Panc1 (cell line): Measurements from ENCODE around the gene DHH. TPM values are rescaled to one million over a fixed set of nuclear protein-coding genes. Genes with fewer than 3 reads are reported as not detected.

Source experiments
- ATAC-seq: fragments of 200-7000 bp; cut with Tn5 transposase; 2 replicates; pipeline ENCODE4 v1.9.1; 2020; ENCODE audit warnings: mild to moderate bottlenecking, moderate library complexity
- BruUV-seq: library from RNA; stranded (reverse); fragments of 400-500 nt; replicated peaks from 2 replicates; lab custom pipeline; 2021; lab: Mats Ljungman, UMichigan
- CTCF ChIA-PET: fragments of 300-600 bp; sonication (Branson Sonifier 250); formaldehyde crosslinking; loops from one replicate; lab custom pipeline; 2022; ENCODE audit warnings: antibody characterized with exemption; lab: Charles Lee
- POLR2A ChIA-PET: fragments of 300-600 bp; sonication (Branson Sonifier 250); formaldehyde crosslinking; loops from one replicate; lab custom pipeline; 2022; ENCODE audit warnings: antibody characterized with exemption; lab: Charles Lee
- DNase-seq: peaks from one replicate; pipeline ENCODE4 v3.0.0-alpha.2; 2010; ENCODE audit warnings: low read depth, low spot score
- H3K27ac ChIP-seq: 2 replicates; pipeline ENCODE4 v1.5.1; 2011; ENCODE audit warnings: mild to moderate bottlenecking, low read length, inconsistent platforms
- H3K27me3 ChIP-seq: fragments of 200-500 bp; sonication (Bioruptor generic); 2 replicates; pipeline ENCODE4 v1.6.0; 2014; ENCODE audit warnings: low read length, inconsistent platforms; ENCODE audit not compliant: control insufficient read depth, insufficient read depth
- H3K36me3 ChIP-seq: fragments of 200-500 bp; sonication (Bioruptor generic); 2 replicates; pipeline ENCODE4 v1.5.1; 2014; ENCODE audit warnings: inconsistent platforms, mild to moderate bottlenecking, low read length, moderate library complexity; ENCODE audit not compliant: control insufficient read depth, insufficient read depth
- H3K4me1 ChIP-seq: 2 replicates; pipeline ENCODE4 v1.5.1; 2011; ENCODE audit warnings: inconsistent platforms, mild to moderate bottlenecking, low read length, moderate library complexity; ENCODE audit not compliant: control insufficient read depth, insufficient read depth
- H3K4me3 ChIP-seq, 2 experiments: 2 replicates each; pipeline ENCODE4 v1.5.1; 2011 to 2012; ENCODE audit warnings: low read depth in 2 of 2, low read length in 2 of 2, mild to moderate bottlenecking in 2 of 2, inconsistent platforms in 1 of 2, moderate library complexity in 1 of 2
- H3K9me3 ChIP-seq: fragments of 200-500 bp; sonication (Bioruptor generic); 2 replicates; pipeline ENCODE4 v1.5.1; 2014; ENCODE audit warnings: low read depth, mild to moderate bottlenecking, inconsistent platforms, low read length, moderate library complexity; ENCODE audit not compliant: control insufficient read depth, insufficient read depth
- POLR2AphosphoS5 ChIP-seq: IDR thresholded peaks from 2 replicates; pipeline ENCODE4 v1.6.1; 2012; ENCODE audit warnings: mild to moderate bottlenecking, low read depth, low read length, moderate library complexity
- SIN3A ChIP-seq: IDR thresholded peaks from 2 replicates; pipeline ENCODE4 v1.6.1; 2012; ENCODE audit warnings: low read depth, mild to moderate bottlenecking, low read length, moderate library complexity, borderline replicate concordance; ENCODE audit not compliant: insufficient read depth
- TCF7L2 ChIP-seq: IDR thresholded peaks from 2 replicates; pipeline ENCODE4 v1.6.1; 2011; ENCODE audit warnings: mild to moderate bottlenecking, low read depth, low read length, inconsistent platforms
- in situ Hi-C: cut with HindIII; loops from 2 replicates; pipeline ENCODE4 v1.10.0; 2016; ENCODE audit warnings: low sequenced_read_pairs, low pct_unique_long_range_greater_than_20kb
- intact Hi-C: fragments of 100-400 bp; cut with micrococcal nuclease; formaldehyde crosslinking; loops from one replicate; pipeline ENCODE4 v1.10.0; 2022; ENCODE audit not compliant: unreplicated experiment
- total RNA-seq: library from RNA; stranded (reverse); gene quantifications from one replicate; pipeline ENCODE4 v1.2.1, GENCODE V29; 2021; ENCODE audit not compliant: unreplicated experiment
- TF ChIP-seq, protein P1 (sequence below), 2 experiments: IDR thresholded peaks; 2 replicates each; pipeline ENCODE4 v1.6.1; 2011 to 2012; ENCODE audit warnings: low read depth in 2 of 2, control low read depth in 1 of 2, low read length in 1 of 2, mild to moderate bottlenecking in 1 of 2, moderate library complexity in 1 of 2; ENCODE audit not compliant: insufficient read depth in 1 of 2
- TF ChIP-seq, protein P2 (sequence below): fragments of 450-650 bp; IDR thresholded peaks from 2 replicates; pipeline ENCODE4 v1.5.1; 2017; ENCODE audit warnings: mild to moderate bottlenecking

Gene DHH
- total RNA-seq, 1 experiment from 2014 or later, result 1.9 TPM

DNA sequence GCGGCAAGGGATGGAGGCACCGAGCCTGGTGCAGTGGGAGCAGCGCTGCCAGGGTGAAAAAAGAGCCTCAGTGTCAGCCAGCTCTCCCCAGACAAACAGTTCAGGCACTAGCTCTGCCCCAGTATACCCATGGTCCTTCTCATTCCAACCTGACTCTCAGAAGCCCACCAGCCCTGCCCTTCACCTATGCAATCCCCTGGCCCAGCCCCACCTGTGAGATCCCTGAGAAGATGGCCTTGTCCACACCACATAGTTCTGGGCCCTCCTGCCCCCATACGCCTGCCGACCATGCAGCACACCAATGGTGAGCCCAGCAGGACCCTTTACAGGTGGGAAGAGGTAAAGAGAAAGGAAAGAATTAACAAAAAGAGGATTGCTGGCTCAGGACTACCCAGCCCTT is 40.5 kb downstream of the DHH start:
- ChIA-PET POLR2A (no interaction called here), CTCF (no interaction called here)
- ATAC-seq (no peak), DNase-seq (no peak)
- TF ChIP-seq SIN3A, result no peak
- TF ChIP-seq, protein P1, sequence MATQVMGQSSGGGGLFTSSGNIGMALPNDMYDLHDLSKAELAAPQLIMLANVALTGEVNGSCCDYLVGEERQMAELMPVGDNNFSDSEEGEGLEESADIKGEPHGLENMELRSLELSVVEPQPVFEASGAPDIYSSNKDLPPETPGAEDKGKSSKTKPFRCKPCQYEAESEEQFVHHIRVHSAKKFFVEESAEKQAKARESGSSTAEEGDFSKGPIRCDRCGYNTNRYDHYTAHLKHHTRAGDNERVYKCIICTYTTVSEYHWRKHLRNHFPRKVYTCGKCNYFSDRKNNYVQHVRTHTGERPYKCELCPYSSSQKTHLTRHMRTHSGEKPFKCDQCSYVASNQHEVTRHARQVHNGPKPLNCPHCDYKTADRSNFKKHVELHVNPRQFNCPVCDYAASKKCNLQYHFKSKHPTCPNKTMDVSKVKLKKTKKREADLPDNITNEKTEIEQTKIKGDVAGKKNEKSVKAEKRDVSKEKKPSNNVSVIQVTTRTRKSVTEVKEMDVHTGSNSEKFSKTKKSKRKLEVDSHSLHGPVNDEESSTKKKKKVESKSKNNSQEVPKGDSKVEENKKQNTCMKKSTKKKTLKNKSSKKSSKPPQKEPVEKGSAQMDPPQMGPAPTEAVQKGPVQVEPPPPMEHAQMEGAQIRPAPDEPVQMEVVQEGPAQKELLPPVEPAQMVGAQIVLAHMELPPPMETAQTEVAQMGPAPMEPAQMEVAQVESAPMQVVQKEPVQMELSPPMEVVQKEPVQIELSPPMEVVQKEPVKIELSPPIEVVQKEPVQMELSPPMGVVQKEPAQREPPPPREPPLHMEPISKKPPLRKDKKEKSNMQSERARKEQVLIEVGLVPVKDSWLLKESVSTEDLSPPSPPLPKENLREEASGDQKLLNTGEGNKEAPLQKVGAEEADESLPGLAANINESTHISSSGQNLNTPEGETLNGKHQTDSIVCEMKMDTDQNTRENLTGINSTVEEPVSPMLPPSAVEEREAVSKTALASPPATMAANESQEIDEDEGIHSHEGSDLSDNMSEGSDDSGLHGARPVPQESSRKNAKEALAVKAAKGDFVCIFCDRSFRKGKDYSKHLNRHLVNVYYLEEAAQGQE (IDR thresholded peaks at IDR 0.05; ENCODE audit: insufficient read depth in 1 of 2, low read depth in 2 of 2, low read length in 1 of 2), result no peak
- TF ChIP-seq POLR2AphosphoS5, result no peak
- TF ChIP-seq TCF7L2, result no peak
- TF ChIP-seq, protein P2, sequence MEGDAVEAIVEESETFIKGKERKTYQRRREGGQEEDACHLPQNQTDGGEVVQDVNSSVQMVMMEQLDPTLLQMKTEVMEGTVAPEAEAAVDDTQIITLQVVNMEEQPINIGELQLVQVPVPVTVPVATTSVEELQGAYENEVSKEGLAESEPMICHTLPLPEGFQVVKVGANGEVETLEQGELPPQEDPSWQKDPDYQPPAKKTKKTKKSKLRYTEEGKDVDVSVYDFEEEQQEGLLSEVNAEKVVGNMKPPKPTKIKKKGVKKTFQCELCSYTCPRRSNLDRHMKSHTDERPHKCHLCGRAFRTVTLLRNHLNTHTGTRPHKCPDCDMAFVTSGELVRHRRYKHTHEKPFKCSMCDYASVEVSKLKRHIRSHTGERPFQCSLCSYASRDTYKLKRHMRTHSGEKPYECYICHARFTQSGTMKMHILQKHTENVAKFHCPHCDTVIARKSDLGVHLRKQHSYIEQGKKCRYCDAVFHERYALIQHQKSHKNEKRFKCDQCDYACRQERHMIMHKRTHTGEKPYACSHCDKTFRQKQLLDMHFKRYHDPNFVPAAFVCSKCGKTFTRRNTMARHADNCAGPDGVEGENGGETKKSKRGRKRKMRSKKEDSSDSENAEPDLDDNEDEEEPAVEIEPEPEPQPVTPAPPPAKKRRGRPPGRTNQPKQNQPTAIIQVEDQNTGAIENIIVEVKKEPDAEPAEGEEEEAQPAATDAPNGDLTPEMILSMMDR, result no peak
- in situ Hi-C loops (no loop called here), intact Hi-C loops (no loop called here)
- BruUV-seq, result no TSS peak
- Histone ChIP-seq H3K4me3 (no peak overlapping the region), H3K4me1 (peaks cover 28% of the 10 kb centered on the region), H3K27ac (no peak overlapping the region), H3K27me3 (no peaks in the 10 kb centered on the region), H3K9me3 (no peaks in the 10 kb centered on the region), H3K36me3 (peaks cover 26% of the 10 kb centered on the region)

DNA sequence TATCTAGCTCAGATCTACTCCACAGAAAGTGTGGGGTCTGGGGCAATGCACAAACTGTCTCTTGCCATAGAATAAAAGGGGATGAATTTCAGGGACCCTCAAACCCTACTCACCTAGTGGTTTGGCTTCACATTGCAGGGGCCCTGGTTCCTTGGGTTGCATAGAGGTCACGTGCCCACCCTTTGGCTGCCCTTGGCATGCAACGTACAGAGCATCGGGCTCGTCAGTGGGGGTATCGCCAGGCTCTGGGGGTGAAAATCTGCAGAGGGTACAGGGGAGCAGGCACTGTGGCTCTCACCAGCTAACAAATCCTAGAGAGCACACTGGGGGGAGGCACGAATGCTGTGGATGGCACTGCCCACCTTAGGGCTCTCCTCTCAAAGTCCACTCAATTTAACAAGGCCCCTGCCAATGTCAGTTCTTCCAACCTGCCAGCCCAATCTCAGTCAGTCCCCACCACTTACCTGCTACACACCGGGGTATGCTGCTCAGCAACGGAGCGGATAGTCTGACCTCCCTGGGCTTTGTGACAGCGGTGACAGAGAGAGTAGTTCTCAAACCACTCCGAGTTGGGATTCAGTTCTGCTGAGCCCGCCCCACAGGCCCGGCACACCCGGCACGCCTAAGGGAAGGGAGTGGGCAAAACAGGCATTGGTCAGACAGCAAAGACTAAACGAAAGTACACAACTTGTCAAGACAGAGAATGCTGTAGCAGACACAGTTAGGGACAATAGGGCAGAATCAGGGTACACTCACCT is 42.0 kb downstream of the DHH start:
- Histone ChIP-seq H3K4me3 (no peak overlapping the region), H3K27me3 (no peaks in the 10 kb centered on the region), H3K9me3 (no peaks in the 10 kb centered on the region), H3K27ac (no peak overlapping the region), H3K4me1 (peaks cover 22% of the 10 kb centered on the region), H3K36me3 (peaks cover 34% of the 10 kb centered on the region)
- ATAC-seq, result no peak
- CTCF ChIA-PET, result no interaction called here
- BruUV-seq, result TSS peak; percentile 16
- no peak for TF ChIP-seq TCF7L2
- no peak for DNase-seq
- intact Hi-C loops, result no loop called here
- in situ Hi-C loops, result no loop called here
- POLR2A ChIA-PET, result no interaction called here

DNA sequence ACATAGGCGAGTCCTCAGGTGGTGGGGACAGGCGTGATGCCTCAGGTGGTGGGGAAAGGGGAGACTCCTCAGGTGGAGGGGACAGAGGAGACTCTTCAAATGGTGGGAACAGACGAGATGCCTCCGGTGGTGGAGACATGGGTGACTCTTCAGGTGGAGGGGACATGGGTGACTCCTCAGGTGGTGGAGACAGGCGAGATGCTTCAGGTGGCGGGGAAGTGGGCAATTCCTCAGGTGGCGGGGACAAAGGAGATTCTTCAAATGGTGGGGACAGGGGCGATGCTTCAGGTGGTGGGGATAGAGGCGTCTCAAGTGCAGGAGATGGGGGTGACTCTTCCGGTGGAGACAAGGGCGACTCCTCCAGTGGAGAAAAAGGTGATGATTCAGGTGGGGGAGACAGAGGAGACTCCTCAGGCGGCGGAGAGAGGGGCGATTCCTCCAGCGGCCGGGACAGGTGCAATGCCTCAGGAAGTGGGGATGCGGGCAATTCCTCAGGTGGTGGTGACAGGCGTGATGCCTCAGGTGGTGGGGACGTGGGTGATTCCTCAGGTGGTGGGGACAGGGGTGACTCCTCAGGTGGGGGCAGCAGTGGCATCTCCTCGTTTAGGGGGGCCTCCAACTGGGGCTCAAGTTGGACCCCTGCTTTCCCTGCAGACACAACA is 42.7 kb downstream of the DHH start:
- H3K36me3 ChIP-seq, result peaks cover 37% of the 10 kb centered on the region
- no TSS peak for BruUV-seq
- TF ChIP-seq TCF7L2 (no peak), POLR2AphosphoS5 (no peak), SIN3A (no peak)
- TF ChIP-seq, protein P2, result no peak
- TF ChIP-seq, protein P1 (IDR thresholded peaks at IDR 0.05; ENCODE audit: insufficient read depth in 1 of 2, low read depth in 2 of 2, low read length in 1 of 2), result no peak
- no peak overlapping the region for H3K4me3 ChIP-seq
- H3K27me3 ChIP-seq, result no peaks in the 10 kb centered on the region
- ChIA-PET POLR2A (no interaction called here), CTCF (no interaction called here)
- no peak overlapping the region for H3K27ac ChIP-seq
- in situ Hi-C loops (no loop called here), intact Hi-C loops (no loop called here)
- peaks cover 15% of the 10 kb centered on the region for H3K4me1 ChIP-seq
- no peaks in the 10 kb centered on the region for H3K9me3 ChIP-seq
- DNase-seq (no peak), ATAC-seq (no peak)
